ENCODE data around the gene FAM163A.

DNA sequence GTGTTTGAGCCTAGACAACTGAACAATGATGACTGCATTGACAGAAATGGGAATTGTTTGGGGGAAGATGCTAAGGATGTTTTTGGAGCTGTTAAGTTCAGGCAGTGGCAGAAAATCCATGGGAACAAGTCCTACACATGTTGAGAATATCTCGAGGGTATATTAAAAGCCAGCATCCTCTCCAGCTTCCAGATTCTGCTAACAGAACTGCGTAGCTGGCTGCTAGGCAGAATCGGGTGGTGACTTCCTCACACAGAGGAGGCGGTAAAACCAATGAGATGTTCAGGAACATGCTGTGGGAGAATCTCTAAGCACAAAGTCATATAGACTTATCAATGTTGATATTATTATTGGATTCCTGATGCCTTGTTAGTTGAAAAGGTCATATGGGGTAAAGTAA is 14.8 kb downstream of the FAM163A start:
- no peak for TF ChIP-seq BHLHE40 (IDR thresholded peaks at IDR 0.05; ENCODE audit: borderline replicate concordance)
- TF ChIP-seq SP1 (IDR thresholded peaks at IDR 0.05): no peak
- TF ChIP-seq HDGF (IDR thresholded peaks at IDR 0.05; ENCODE audit: borderline replicate concordance): no peak
- TF ChIP-seq ELF4 (IDR thresholded peaks at IDR 0.05): no peak
- TF ChIP-seq SUZ12 (IDR thresholded peaks at IDR 0.05): no peak
